ENCODE results near the gene CA10. TPM values are rescaled to one million over a fixed set of nuclear protein-coding genes. Genes with fewer than 3 reads are reported as not detected.

Gene CA10
- polyA plus RNA-seq, 4 donors, result 11.7 to 17.3 (median 14.5) TPM

DNA sequence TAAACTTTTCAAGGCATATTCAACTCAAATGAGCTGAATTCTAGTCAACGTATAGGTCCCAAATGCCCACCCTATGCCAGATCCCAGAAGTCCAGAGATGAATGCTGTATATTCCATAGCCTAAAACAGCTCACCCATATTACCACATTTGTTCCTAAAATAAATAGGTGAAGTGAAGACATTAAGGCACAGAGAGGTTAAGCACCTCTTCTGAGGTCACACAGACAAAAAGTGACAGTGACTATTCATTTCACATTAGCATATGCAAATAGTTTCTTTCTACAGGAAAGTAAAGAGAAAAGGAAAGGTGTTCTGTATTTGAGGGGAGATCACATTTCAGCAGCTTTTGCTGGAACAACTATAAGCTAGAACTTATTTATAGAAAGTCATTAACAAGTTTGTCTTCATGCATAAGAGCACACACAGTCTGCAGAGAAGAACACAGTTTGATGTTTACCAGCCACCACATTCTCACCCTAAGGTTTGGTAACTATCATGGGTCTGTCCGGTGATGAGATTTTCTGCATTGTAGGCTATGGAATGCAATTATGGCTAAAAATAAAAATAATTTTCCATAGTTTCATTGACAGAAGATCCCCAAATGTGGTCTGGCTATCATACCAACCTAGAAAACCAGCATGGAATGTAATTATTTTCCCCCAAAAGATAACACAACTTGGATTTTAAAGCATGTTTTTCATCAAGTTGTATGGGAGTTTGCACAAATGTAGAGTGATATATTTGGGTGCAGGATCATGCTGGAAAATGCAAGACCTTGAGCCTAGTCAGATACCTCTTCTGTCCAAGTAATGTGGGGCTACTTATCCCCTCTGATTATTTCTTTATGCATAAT lies 496.1 kb downstream of the CA10 start:
- DNase-seq (ENCODE audit: low read depth in 4 of 4, low spot score in 3 of 4), result no peak

DNA sequence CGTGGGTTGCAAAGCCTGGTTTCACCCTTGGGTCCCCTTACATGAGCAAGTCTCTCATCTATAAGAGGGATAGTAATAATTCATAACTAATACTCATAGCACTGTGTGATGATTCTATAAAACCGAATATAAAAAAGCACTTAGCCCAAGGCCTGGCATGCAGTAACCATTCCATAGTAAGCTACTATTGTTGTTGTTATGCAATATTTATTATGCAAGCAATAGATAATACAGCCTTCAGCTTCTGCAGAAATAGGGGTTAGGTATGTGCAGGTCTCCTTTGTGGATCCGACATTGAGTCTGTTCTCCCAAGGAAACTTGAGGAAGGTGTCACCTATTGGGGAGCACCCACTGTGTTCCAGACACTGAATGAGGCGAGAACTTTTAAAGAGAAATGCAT lies 497.1 kb downstream of the CA10 start:
- DNase-seq (ENCODE audit: low read depth in 4 of 4, low spot score in 3 of 4), result no peak

DNA sequence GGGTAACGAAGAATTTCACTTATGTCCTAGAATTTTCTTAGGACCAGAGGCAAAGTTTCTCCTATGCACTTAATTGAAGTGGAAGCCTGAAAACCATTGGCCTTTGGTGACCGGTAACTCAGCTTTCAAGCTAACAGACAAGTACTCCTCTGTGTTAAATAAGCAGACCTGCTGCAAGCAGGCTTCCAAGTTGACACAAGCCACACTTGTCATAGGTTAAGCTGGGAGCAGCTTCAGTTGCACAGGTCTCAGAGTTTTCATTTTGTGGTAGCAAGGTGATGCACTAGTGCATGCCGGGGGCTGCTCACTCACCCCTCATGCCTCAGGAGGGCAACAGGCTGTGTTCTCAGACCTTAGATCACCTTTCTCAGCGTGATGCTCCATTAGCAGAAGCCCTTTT lies 498.2 kb downstream of the CA10 start:
- no peak for DNase-seq (ENCODE audit: low read depth in 4 of 4, low spot score in 3 of 4)

DNA sequence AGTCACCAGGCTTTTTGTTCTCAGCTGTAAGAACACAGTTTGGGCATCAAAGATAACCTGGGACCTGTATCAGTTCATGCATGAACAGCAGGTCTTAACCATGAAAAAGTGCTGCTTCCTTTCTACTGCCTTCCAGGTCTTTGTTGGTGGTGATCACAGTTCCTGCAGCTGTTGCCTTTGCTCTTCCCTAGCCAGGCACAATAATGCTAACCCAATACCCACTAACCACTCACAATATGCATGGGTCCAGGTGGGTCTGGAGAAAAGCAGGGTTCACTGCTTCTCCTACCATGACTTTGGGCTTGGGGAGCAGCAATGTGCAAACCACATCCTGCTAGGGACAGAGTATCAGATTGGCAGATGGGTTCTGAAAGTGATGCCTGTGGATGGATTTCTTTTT lies 501.3 kb downstream of the CA10 start:
- no peak for DNase-seq (ENCODE audit: low read depth in 4 of 4, low spot score in 3 of 4)

DNA sequence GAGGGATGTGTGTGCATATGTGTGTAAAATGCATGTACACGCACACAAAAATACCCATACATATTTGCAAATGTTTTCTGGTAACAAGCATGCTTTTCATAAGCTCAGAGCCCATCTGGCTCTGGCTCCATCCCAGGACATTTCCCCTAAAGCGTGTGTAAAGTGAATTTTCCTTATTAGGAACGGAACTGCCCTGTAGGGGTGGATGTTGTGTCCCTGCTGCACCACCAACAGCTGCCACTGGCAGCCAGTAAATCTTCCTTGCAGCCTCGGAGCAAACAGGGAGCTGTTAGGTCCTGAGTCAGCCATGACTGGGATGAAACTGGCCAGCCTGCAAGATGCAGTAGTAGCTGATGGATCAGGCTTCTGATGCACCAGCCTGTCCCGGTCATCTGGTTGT lies 504.6 kb downstream of the CA10 start:
- peak in 1 of 4 donors; percentile 10 for DNase-seq (ENCODE audit: low read depth in 4 of 4, low spot score in 3 of 4)

DNA sequence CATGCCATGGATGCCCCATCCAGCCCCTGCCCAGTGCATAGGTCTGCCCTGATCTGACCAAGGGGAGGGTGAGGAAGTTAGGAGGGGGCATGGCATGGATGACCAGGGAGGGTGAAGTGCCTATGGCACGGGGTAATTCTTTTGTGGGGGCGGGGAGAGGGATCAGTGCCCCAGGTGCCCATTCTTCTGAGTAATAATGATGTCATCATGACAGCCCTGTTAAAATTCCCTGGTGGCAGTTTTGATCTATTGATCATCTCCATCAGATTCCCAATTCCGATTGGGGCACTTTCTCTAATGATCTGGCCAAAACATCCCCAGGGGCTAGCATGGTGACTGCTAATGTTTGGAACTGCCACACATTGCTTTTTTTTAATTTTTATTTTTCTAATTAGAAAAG lies 506.0 kb downstream of the CA10 start:
- no peak for DNase-seq (ENCODE audit: low read depth in 4 of 4, low spot score in 3 of 4)

DNA sequence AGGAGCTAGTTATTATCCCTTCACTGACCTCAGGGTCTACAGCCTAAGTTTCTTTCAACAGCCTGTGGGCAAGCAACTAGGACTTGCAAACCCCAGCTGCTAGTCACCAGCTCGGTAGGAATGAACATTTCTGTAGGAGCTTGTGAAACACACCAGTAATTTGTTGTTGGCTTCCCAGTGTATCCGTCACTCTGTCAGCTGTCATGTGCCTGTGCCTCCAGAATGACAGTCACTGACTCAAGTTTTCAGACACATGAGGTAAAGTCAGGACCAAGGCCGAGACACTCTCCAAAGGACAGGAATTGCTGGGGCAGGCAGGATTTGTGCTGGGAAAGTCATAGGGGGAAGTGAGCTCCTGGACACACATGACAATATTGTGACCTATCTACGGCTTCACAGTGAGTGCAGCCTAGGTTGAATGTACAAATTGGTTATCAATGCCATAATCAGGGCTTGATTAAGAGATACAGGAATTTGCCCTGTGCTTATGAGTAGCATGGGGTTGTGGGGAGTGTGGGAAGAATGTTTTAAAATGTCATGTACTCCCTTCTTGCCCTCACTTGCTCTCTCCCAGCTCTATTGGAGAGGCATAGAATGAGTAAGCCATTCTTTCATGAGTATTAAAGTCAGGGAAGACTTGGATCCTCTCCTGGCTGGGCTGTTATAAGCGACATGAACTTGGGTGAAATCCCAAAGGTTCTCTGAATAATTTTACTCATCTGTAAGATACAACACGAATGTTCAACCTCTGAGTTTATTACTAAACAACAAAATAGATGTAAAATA lies 506.8 kb downstream of the CA10 start:
- no peak for DNase-seq (ENCODE audit: low read depth in 4 of 4, low spot score in 3 of 4)

DNA sequence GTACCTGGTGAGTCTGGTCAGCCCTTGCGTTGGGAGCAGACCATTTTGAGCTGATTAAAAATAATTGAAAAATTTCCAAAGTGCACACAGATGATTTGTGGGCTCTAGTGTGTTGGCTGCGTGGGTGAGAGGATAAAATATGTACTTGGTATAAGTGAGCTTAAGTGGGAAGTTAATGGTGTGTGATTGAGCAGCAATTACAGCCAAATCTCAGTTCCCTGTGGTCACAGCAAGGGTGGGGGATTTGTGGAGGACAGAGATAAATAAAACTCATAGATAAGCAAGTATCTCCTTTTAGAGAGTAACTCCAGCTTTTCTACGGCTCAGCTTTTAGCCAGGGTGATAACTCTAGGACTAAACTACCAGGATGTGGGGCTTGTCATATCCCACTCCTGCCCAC lies 507.7 kb downstream of the CA10 start:
- no peak for DNase-seq (ENCODE audit: low read depth in 4 of 4, low spot score in 3 of 4)

DNA sequence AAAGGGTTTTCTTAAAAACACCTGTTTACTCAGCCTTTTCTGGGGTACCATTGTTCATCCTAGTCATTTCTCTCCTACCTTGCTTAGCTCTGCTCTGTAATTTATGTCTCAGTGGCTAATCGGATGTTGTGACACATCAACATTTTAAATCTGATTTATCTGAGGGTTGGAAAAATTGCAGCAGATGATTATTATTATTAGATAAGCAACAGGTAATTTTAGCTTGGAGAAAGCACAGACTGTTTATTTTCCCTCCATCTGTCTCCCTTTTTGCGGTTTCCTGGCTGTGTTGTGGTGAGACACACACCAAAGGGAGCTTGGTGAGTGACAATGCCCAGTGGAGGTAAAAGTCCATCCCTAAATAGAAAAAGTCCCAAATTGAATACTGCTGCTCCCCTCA lies 508.3 kb downstream of the CA10 start:
- no peak for DNase-seq (ENCODE audit: low read depth in 4 of 4, low spot score in 3 of 4)

DNA sequence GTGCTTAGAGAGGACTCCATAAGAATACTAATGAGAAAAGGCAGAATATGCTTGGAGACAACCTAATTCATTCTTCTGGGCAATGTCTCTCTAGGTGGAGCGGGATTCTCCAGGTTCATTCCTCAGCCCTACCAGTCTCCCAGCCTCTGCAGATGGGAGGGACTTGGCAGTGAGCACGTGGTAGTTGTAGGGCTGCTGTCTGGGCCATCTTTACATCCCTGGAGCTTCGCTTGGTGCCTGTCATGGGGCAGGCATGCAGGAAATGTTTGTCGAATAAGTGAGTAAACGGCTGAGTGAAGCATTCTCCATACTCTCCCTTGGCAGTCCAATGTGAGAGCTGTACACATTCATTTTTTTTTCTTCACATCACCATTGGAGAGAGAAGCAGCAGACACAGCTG lies 510.7 kb downstream of the CA10 start:
- no peak for DNase-seq (ENCODE audit: low read depth in 4 of 4, low spot score in 3 of 4)

DNA sequence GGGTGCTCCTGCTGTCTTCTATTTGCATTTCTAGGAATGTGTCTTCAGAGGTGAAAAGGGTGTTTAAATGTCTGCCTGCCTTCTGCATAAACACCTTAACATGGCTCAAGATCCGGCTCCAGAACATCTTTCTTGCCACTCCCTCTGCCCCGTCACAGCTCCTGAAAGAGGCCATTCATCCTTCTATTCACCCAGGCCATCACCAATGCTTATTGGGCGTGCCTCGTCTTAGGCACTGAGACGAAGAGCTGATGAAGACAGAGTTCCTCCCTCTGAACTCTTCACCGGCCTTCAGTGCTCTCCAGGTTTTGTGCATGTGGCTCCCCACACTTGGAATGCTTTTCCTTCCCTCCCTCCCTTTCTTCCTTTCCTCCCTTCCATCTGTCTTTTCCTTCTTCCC lies 511.4 kb downstream of the CA10 start:
- no peak for DNase-seq (ENCODE audit: low read depth in 4 of 4, low spot score in 3 of 4)

DNA sequence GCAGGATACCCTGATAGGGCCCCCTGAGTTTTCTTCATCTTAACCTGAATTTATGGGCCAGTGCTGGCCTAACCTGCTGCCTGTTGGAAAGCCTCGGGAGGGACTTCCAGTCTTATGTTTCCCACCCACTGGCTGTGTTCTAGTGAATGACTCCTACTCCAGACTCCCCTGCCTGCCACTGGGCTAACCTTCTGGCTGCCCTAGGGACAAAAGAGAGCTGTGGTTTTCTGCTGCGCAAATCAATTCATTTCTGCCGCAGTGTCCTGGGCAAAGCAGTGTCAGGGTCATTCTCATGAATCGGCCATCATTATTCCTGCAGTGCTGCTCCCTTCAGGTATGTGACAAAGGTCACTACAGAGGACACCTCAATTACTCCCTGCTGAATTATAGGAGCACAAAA lies 512.0 kb downstream of the CA10 start:
- DNase-seq (ENCODE audit: low read depth in 4 of 4, low spot score in 3 of 4), result no peak

DNA sequence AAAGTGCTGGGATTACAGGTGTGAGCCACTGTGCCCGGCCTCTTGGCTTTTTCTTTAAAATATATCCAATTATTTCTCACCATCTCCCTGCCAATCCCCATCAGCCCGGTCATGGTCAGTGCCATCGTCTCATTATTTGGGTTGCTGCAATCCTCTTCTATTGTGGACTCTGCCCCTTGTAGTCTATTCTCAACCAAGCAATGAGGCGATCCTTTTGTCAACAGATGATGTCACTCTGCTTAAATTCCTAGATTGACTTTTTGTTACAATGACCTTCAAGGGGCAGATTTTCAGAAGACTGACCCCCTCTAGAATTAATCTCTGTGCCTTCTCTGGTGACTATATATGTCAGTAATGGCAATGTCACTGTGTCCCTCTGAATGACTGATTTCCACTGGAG lies 513.5 kb downstream of the CA10 start:
- DNase-seq (ENCODE audit: low read depth in 4 of 4, low spot score in 3 of 4), result no peak

DNA sequence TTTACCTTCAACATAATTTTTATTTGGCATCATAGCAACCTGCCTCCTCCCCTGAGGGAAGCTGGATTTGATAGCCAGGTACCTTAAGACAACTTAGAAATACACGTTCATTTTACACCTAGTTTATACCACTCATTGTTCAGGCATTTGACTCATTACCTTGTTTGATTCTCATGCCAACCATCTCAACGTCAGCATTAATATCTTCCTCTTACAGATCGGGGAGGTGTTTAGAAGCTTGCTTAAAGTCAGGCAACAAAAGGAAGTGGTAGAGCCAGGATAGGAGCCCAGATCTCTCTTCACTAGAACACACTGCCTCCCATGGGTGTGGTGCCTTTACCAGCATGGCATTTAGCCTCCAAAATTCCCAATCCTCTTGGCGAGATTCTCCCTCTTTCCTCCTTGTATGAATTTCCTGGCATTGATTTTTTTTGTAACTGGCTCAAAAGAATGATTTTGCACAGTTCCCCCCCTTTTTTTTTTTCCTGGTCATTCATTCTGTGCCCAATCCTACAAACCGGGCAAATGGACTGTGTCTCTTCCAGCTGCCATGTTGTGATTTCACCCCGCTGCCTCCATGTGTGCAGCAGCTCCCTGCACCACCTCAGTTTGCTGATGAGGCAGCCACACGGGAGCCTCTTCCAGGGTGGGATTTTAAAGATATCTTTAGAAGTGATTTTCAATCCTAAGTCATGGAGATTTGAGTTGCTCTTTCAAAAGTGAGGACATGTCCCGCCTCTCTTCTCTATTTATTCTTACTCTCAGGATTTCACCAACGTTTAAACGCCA lies 514.6 kb downstream of the CA10 start:
- DNase-seq (ENCODE audit: low read depth in 4 of 4, low spot score in 3 of 4), result no peak

DNA sequence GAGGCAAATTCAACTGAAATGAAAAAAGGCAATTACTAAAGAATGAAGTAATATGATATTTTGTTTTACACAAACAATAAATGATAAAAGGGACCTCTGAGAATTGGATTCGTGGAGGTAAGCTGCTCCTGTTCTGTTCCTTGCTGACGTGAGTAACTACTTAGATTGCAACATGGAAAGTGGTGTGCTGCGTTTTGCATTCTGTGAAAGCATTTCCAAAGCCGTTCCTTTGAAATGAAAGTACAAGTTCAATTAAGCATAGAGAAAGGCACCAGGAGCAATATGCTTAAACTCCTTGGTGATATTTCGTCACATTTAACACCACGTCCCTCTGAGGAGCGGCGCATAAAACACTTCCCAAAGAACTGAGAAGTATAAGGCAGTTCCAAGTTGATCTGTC lies 516.5 kb downstream of the CA10 start:
- DNase-seq (ENCODE audit: low read depth in 4 of 4, low spot score in 3 of 4), result no peak

DNA sequence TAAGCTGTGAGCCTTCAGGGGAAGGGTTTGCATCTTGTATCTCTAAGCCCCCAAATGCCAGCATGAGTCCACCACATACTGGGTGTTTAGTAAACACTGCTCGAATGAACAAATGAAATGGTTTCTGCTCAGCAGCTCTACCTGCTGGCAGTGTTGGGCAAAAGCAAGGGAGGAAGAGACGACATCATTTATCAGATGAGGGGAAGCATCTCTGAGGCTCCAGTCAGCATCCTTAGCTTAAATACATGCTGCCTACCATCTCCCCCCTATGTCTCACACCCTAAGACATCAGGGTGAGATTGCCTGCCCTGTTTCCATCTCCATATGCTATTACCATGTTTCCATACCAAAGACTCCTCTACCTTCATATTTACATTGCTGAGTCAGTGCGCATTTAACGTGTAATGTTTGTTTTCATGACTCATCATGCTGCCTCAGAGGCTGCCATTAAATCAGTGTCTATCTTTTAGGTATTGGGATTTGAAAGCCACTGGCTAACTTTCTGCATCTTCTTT lies 518.3 kb downstream of the CA10 start:
- DNase-seq (ENCODE audit: low read depth in 4 of 4, low spot score in 3 of 4), result no peak

DNA sequence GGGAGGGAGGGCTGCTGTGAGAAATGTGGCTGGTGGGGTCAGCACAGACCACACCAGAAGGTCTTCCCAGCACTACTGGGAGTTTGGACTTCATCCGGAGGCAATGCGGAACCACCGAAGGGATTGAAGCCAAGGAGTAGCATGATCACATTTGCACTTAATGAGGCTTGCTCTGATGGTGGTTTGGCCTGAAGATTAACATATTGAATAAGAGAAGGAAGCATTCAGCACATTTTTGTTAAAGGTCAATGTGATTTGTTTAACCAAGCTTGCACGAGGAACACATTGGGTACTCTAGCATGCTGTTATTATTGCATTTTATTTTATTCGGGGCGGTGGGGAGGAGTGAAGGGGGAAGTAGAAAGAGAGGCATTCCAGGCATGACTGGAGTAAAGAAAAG lies 519.5 kb downstream of the CA10 start:
- DNase-seq (ENCODE audit: low read depth in 4 of 4, low spot score in 3 of 4), result no peak

DNA sequence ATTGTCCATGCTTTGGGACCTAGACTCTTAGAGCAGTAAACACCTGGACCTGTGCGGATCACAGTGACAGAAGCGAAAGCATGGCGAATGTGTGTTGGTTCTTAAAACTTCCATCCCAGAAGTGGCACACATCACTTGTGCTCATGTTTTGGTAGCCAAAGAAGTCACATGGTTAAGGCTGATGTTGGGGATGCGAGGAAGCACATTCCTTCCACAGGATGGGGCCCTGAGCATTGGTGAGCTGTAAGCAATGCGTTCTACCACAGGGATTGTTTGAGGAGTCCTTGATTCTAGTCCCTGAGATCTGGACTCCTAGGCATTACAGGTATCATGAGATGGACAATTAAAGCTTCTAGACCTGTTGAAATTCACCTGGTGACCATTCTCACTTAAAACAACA lies 522.2 kb downstream of the CA10 start:
- no peak for DNase-seq (ENCODE audit: low read depth in 4 of 4, low spot score in 3 of 4)

DNA sequence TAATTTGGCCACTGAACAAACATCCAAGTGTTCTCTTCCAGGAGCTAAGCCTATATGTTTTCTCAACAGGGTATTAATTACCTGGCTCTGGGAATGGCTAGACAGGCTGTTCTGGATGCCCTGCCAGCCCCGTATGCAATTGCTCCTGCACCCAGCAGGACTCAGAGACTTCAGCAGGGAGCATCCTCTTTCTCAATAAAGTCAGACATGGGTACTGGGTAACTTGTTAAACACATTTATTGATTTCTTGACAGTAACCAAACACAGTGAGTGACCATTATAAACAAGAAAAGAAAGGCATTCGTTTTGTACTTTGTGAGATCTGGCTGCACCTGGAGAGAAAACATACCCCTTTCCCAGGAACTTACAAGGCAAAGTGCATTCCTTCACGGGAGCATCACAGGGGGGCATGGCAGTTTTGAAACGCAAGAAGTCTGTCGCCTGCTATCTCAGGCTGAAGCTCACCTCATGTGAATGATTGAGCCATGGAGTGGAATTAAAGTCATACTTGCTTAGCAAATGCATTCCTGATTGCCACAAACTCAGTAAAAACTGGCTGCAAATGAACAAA lies 528.3 kb downstream of the CA10 start:
- no peak for DNase-seq (ENCODE audit: low read depth in 4 of 4, low spot score in 3 of 4)

DNA sequence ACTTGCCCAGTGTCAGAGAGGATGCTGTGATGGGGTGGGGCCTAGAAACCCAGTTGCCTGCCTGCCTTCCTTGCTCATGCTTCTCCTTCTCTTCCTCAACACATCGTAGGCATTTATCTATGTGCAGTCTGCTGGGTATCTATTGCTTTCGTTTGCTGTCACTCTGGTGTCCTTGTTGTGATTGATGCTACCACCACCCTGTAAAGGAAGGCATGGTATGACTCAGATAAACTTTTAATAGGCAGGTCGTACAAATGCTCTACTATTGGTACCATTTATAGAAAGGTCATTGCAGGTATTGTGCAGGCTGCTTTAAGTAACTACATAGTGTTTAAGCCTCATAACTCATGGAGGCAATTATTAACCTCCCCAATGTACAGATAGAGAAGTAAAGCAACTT lies 529.3 kb downstream of the CA10 start:
- no peak for DNase-seq (ENCODE audit: low read depth in 4 of 4, low spot score in 3 of 4)

DNA sequence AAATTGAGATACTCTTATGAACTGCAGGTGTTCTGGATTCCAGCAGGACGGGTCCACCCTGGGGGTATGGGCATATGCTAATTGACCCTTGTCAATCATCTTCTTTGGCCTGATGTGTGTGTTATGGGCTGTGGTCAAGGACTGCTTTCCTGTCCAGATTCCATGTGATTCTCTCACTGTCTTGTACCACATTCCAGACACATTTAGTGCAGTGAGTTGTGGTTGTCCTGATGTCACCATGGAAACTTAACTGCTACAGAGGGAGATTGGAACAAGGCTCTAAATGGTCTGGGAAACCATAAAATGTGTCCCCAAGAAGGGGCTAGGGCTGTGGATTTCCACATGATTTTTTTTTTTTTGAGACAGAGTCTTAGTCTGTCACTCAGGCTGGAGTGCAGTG lies 530.7 kb downstream of the CA10 start:
- no peak for DNase-seq (ENCODE audit: low read depth in 4 of 4, low spot score in 3 of 4)
